AG09319 (cell line): ENCODE data around the gene ELMO1.

Source experiments
- DNase-seq: peaks from one replicate; pipeline ENCODE4 v3.0.0-alpha.2; 2010; ENCODE audit warnings: low read depth; ENCODE audit errors: extremely low read depth
- CTCF ChIP-seq: IDR thresholded peaks from 2 replicates; pipeline ENCODE4 v1.5.1; 2011; ENCODE audit warnings: low read depth, mild to moderate bottlenecking, inconsistent platforms, low read length, moderate library complexity

The ELMO1 gene

GRCh38 chr7:37393476-37393875 is 55.2 kb downstream of the ELMO1 start:
- DNase-seq = no peak
- TF ChIP-seq CTCF = no peak

- DNase-seq = no peak
- TF ChIP-seq CTCF = no peak
Measured at GRCh38 chr7:37392673-37393017, 56.0 kb downstream of the ELMO1 start.

GRCh38 chr7:37391791-37392672 is 56.6 kb downstream of the ELMO1 start:
- DNase-seq = no peak

GRCh38 chr7:37390114-37390513 is 58.5 kb downstream of the ELMO1 start:
- no peak for DNase-seq
- no peak for TF ChIP-seq CTCF

More at GRCh38 chr7:37391791-37392672, 56.6 kb downstream of the ELMO1 start:
- TF ChIP-seq CTCF = no peak

GRCh38 chr7:37388811-37389210 is 59.9 kb downstream of the ELMO1 start:
- DNase-seq = no peak
- TF ChIP-seq CTCF = no peak

- TF ChIP-seq CTCF = no peak
- DNase-seq = no peak
Measured at GRCh38 chr7:37385787-37386186, 62.9 kb downstream of the ELMO1 start.

- DNase-seq = no peak
- no peak for TF ChIP-seq CTCF
Measured at GRCh38 chr7:37382546-37383088, 66.0 kb downstream of the ELMO1 start.
